ENCODE measurements around the gene SLC2A14. TPM values are rescaled to one million over a fixed set of nuclear protein-coding genes. Genes with fewer than 3 reads are reported as not detected.
"Not testable (repeated sequence)": the region's sequence is repeated elsewhere in the genome, so short reads cannot be mapped to it uniquely, and the experiment has no call there.

The SLC2A14 gene
- total and polyA plus RNA-seq, 12 donors, result 2.1 to 58.8 (median 7.0) TPM

DNA sequence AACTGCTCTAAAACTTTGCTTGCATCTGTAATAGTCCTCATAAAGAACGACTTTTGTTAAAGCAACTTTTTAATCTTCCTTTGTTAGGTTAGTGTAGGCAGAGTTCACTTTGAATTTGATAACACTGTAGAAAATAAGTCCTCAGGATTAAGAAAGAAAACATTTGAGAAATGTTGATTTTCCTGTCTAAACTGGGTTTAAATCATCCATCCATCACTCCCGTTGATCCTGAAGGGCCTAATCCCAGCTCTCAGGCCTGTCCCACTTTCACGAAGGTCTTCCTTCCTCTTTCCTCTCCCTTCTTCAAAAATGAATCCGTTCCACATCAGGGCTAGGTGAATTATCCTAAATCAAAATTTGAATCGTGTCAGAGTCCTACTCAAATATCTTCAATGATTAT, 36.9 kb downstream of the SLC2A14 start:
- no peak for DNase-seq
- H3K4me1 ChIP-seq (replicated peaks in 1 of 2), result no peaks in the 10 kb centered on the region
- intact Hi-C loops (cut with DNase I), result no loop called here
- no peak for TF ChIP-seq POLR2A (IDR thresholded peaks at IDR 0.05)
- TF ChIP-seq, protein P1, sequence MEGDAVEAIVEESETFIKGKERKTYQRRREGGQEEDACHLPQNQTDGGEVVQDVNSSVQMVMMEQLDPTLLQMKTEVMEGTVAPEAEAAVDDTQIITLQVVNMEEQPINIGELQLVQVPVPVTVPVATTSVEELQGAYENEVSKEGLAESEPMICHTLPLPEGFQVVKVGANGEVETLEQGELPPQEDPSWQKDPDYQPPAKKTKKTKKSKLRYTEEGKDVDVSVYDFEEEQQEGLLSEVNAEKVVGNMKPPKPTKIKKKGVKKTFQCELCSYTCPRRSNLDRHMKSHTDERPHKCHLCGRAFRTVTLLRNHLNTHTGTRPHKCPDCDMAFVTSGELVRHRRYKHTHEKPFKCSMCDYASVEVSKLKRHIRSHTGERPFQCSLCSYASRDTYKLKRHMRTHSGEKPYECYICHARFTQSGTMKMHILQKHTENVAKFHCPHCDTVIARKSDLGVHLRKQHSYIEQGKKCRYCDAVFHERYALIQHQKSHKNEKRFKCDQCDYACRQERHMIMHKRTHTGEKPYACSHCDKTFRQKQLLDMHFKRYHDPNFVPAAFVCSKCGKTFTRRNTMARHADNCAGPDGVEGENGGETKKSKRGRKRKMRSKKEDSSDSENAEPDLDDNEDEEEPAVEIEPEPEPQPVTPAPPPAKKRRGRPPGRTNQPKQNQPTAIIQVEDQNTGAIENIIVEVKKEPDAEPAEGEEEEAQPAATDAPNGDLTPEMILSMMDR (IDR thresholded peaks at IDR 0.05), result no peak
- 67 to 82% (median 71%) methylated on average over 5 of the region's 5 CpGs for WGBS, 4 donors
- no peaks in the 10 kb centered on the region for H3K27me3 ChIP-seq
- no peaks in the 10 kb centered on the region for H3K36me3 ChIP-seq (replicated peaks in 1 of 2)
- H3K4me3 ChIP-seq, result no peak overlapping the region
- no peak overlapping the region for H3K27ac ChIP-seq
- H3K9me3 ChIP-seq (replicated peaks in 1 of 3), result no peaks in the 10 kb centered on the region

DNA sequence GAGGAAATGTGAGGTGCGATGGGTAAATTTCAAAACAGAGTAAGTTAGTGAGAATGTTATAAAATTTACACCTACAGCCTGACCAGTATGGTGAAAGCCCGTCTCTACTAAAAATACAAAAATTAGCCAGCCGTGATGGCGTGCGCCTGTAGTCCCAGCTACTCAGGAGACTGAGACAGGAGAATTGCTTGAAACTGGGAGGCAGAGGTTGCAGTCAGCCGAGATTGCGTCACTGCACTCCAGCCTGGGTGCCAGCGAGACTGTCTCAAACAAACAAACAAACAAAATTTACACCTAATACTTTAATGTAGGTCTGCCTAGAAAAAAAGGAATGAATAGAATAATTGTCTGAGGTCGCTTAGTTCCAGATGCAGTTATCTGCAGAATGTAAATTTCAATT, 37.6 kb downstream of the SLC2A14 start:
- Histone ChIP-seq H3K9me3 (replicated peaks in 1 of 3) (no peaks in the 10 kb centered on the region), H3K4me3 (no peak overlapping the region), H3K4me1 (replicated peaks in 1 of 2) (no peaks in the 10 kb centered on the region), H3K27ac (no peak overlapping the region), H3K36me3 (replicated peaks in 1 of 2) (no peaks in the 10 kb centered on the region), H3K27me3 (no peaks in the 10 kb centered on the region)
- TF ChIP-seq, protein P1 (IDR thresholded peaks at IDR 0.05), result no peak
- TF ChIP-seq POLR2A (IDR thresholded peaks at IDR 0.05), result no peak
- whole genome bisulfite sequencing, 4 donors, result 79 to 84% (median 81%) methylated on average over 9 of the region's 9 CpGs
- no peak for DNase-seq
- intact Hi-C loops (cut with DNase I), result no loop called here

DNA sequence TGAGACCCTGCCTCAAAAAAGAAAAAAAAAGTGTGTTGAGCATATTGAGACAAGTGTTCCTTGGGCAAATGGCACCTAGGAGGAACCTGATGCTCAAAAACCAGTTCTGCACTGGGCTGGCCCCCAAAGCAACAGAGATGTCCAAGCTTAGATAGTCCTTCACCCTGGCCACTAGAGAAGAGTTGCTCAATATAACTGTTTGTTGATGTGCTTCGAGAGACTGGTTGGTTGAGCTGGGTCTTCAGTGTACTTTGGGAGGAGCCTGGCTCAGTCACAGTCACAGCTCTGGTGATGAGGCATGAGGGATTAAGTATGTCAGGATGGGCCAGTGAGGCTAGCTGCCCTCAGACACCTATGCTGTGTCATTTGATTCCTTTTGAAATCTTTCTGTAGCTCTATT, 38.0 kb downstream of the SLC2A14 start:
- Histone ChIP-seq H3K27ac (no peak overlapping the region), H3K27me3 (no peaks in the 10 kb centered on the region), H3K4me1 (replicated peaks in 1 of 2) (no peaks in the 10 kb centered on the region), H3K9me3 (replicated peaks in 1 of 3) (no peaks in the 10 kb centered on the region), H3K36me3 (replicated peaks in 1 of 2) (no peaks in the 10 kb centered on the region), H3K4me3 (no peak overlapping the region)
- TF ChIP-seq POLR2A (IDR thresholded peaks at IDR 0.05), result no peak
- TF ChIP-seq, protein P1 (IDR thresholded peaks at IDR 0.05), result no peak
- WGBS, 4 donors, result 69 to 100% (median 85%) methylated on average over 1 of the region's 1 CpG
- intact Hi-C loops (cut with DNase I), result no loop called here
- no peak for DNase-seq

GRCh38 chr12:7833831-7834230, 38.9 kb downstream of the SLC2A14 start:
- 88 to 92% (median 90%) methylated on average over 4 of the region's 4 CpGs for WGBS, 4 donors
- H3K4me1 ChIP-seq (replicated peaks in 1 of 2), result no peaks in the 10 kb centered on the region
- no peak overlapping the region for H3K4me3 ChIP-seq
- no peak for TF ChIP-seq POLR2A (IDR thresholded peaks at IDR 0.05)
- no peaks in the 10 kb centered on the region for H3K27me3 ChIP-seq
- H3K9me3 ChIP-seq (replicated peaks in 1 of 3), result no peaks in the 10 kb centered on the region
- no peak overlapping the region for H3K27ac ChIP-seq
- intact Hi-C loops (cut with DNase I), result no loop called here
- no peak for DNase-seq
- H3K36me3 ChIP-seq (replicated peaks in 1 of 2), result no peaks in the 10 kb centered on the region

DNA sequence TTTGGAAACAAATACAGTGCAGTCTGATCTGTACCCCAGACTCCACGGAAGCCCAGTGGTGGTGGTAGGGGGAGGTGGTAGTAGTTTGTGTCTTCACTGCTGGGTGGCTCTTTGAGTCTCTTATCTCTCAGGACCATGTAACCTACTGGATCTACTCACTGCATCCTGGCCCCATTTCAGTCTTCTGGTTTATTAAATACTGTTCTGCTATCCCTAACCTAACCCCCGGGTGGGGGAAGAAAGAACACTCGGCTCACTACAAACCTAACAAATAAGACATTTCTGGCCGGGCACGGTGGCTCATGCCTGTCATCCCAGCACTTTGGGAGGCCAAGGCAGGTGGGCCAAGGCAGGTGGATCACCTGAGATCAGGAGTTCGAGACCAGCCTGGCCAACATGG, 39.5 kb downstream of the SLC2A14 start:
- DNase-seq; H3K27me3 ChIP-seq; intact Hi-C loops (cut with DNase I); H3K4me3 ChIP-seq; H3K27ac ChIP-seq; H3K9me3 ChIP-seq (replicated peaks in 1 of 3); H3K36me3 ChIP-seq (replicated peaks in 1 of 2); H3K4me1 ChIP-seq (replicated peaks in 1 of 2): not testable (repeated sequence)
- WGBS, 4 donors, result 74 to 86% (median 78%) methylated on average over 1 to 6 of the region's 6 CpGs

All from adrenal gland (tissue), 12 donors.